GM19043 (cell line): Measurements from ENCODE around the gene RMDN3.

Experiments
- ATAC-seq: cut with Tn5 transposase; IDR thresholded peaks from one replicate; pipeline ENCODE4 v1.9.1; 2021; ENCODE audit warnings: low read depth; ENCODE audit not compliant: unreplicated experiment

Gene RMDN3

DNA sequence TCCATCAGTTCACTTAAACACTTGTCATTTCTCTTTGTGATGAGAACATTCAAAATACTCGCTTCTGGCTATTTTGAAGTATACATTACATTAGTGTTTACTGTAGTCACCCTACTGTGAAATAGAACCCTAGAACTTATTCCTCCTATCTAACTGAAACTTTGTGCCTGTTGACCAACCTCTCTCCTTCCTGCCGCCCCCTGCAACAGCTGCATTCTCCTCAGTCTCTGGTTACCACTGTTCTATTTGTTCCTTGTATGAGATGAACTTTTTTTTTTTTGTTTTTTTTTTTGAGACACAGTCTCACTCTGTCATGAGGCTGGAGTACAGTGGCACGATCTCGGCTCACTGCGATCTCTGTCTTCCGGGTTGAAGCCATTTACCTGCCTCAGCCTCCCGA, 57.1 kb downstream of the RMDN3 start:
- no peak for ATAC-seq

DNA sequence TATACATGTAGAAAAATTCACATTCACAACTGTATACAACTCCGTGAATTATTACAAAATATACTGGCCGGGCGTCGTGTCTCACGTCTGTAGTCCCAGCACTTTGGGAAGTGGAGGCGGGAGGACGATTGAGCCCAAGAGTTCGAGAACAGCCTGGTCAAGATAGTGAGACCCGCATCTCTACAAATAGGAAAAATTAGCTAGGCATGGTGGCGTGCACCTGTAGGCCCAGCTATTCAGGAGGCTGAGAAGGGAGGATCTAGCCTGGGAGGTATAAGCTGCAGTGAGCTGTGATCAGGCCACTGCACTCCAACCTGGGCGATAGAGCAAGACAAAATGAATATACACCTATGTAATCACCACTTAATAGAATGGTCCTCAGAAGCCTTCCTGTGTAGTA, 58.8 kb downstream of the RMDN3 start:
- ATAC-seq = no peak

DNA sequence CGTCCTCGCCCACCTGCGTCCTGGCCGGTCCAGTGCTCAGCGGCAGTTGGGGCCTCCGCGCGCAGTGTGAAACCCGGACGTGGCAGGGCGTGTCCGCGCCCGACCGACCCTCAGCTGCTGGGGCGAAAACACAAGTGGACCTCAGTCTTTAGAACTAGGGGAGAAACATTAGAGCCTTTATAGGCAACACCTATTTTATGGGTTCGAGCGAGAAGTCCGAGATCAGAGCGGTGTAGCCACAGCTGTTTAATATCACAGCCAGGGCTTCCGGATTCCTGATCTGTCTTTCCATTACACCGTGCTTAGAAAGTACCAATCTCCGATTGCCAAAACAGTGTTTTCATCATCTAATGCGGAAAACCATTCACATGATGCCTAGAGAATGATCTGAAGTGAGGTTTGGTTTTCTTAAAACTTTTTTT, 59.6 kb downstream of the RMDN3 start:
- peak; percentile 22 for ATAC-seq

DNA sequence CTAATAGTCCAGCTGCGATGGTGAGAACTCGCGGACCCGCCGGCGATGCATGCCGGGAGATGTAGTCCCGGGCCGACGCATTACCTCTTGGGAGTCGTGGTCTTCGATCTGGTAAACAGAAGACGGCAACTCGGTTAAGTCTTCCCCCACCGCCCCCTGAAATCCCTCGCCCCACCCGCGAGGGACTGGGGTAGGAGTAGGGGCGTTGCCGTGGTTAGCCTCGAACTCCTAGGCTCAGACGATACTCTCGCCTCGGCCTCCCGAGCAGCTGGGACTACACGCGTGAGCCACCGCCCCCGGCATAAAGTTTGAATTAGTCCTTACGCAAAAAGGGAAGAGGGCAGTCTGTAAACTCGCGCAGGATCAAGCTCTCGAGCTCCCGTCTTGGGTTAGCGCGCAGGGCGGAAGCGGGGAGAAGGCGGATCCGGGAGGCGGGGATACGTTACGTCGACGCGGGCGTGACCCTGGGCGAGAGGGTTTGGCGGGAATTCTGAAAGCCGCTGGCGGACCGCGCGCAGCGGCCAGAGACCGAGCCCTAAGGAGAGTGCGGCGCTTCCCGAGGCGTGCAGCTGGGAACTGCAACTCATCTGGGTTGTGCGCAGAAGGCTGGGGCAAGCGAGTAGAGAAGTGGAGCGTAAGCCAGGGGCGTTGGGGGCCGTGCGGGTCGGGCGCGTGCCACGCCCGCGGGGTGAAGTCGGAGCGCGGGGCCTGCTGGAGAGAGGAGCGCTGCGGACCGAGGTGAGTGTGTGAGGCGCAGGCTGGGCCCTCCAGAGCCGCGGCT, 60.2 kb downstream of the RMDN3 start, which contains the start of gene RAD51:
Gene RAD51, plus strand, starts transcription at position 487 of the 781 bp plus-strand sequence. CDS start 3,585 bp downstream, outside the sequence.
- peak; percentile 79 for ATAC-seq

DNA sequence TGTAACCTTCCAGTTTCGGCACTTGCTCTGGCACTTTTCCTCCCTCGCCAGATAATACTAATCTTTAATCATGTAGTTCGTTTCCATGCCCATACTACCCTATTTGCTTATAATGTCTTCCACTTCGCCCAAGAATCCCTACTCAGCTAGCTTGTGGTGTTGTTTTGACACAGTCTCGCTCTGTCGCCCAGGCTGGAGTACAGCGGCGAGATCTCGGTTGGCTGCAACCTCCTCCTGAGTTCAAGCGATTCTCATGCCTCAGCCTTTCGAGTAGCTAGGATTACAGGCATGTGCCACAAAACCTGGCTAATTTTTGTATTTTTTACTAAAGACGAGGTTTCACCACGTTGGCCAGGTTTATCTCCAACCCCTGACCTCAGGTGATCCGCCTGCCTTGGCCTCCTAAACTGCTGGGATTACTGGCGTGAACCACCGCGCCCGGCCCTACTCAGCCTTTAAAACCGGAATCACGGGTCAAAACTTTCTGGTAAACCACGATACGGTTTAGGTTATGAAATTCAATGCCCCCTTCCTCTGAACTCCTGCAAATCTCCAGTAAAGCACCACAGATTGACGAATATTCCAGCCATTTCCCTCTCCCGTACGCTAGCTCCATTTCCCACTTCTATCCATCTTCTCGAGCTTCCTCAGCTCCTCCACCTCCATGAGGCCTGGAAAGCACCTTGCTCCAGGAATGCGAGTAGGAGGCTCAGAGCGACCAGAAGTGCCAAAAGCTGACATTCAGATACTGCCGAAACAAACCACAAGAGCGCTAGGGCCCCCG, 61.0 kb downstream of the RMDN3 start:
- ATAC-seq = peak; percentile 17

DNA sequence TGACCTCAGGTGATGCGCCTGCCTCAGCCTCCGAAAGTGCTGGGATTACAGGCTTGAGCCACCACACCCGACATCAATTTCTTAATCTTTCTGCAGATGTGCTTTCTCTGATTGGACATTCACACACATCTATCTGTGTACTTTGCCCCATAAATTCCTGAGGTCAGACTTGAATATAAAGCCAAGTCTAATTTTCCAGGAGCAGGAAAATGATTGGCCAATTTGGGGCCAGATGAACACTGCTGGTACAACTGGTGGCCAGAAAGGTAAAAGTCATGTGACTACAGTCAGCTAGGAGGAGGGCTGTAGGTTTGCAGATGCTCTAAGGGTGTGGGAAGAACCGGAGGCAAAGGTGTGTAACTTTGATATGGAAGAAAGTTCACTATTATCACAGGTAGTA, 63.3 kb downstream of the RMDN3 start:
- no peak for ATAC-seq

DNA sequence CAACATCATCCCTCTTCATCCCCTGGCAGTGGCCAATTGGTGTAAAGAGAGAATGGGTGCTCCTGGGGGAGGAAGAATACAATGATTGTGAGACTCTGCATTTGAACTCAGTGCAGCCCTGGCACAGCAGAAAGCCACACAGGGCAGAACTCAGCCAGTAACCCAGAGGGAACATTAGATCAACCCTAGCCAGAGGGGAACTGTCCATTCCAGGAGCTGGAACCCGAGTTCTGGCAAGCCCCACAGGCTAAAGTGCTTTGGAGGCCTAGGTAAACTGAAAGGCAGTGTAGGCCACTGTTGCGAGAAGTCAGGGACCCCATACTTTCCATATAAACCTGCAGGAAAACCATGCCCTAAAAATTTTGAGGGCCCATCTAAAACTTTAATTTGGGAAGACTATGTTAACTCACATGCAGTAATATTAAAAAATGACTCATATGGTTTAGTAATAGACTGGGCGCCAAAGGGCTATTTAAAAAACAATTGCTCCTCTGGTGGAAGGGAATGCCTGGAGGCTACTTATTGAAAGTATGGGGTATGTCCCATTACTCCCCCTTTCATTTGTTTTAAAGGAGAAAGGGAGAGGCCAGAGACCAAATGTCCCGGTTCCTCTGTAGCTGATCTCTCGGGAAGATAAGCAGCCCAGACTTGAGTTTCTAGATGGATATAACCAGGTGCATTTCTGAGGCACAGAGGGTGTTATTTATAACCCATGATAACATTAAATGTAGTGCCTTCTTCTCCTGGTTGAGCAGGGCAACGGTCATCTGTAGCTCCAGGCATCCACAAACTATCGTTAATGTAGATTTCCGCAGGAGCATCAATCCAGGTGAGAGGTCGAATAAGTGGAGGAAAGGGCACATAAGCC, 65.9 kb downstream of the RMDN3 start:
- ATAC-seq = no peak
